ENCODE measurements around the gene HDAC11.
A peak's percentile ranks its signal among the peaks of the same experiment; 100 is the strongest.

Gene HDAC11

DNA sequence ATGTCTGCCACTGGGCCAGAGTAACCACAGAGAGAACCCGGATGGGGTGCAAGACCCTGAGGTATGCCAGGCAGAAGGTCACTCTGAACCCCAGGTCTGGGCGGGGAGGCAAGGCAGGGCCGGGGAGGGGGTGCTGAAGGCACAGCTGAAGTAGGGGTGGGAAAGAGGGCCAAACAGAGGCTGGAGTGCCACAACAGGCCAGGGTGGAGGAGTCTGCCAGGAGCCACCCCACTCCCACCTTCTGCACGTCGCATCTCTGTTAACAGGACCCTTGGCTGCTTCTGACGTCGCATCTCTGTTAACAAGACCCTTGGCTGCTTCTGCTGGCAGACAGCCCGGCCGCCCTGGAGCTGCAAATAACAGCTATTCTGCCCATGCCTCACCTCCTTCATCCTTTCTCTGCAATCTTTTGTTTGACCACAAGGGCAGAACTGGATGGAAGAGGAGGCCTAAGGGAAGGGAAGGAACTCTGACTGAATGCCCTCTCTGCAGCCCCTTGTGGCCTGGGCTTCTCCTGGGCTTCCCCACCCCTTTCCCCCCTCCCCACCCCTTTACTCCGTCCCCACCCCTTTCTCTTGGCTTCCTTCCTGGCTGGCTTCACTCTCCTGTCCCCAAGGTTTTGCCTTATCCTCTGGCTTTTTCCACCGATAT lies 48.2 kb downstream of the HDAC11 start:
- DNase-seq: peak; percentile 13

DNA sequence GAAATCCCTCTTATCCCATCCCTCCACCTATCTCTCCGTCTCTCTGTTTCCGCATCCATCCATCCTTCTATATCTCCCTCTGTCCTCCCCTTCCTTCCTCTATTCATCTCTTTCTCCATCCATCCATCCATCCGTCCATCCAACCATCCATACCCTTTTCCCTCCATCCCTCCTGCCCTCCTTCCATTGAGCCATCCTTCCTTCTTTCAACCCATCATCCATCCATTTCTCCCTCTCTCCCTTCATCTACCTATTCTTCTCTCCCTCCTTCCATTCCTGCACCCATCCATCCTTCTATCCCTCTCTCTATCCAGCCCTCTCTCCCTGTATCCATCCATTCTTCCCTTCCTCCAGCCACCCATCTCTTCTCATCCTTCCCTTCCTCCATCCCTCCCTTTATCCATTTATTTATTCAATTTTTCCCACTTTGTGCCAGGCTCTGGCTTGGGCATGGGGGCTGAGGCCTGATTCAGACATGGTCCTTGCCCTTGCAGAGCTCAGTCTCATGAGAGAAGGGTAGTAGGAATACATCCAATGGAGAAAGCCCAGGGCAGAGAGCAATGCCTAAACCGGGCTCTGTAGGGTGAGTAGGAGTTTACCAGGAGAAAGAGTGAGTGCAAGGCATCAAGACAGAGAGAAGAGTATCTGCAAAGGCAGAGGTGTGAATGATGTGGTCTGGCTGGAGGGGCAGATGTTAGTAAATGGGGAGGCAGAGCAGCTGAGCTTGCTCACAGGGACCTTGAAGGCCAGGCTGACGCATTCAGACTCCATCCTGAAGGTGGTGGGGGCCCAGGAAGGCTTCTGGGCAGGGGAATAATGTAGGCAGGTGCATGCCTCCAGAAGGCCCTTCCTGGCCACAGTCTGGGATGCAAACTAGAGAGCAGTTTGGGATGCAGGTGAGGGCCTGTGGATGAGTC lies 49.3 kb downstream of the HDAC11 start:
- DNase-seq: no peak

DNA sequence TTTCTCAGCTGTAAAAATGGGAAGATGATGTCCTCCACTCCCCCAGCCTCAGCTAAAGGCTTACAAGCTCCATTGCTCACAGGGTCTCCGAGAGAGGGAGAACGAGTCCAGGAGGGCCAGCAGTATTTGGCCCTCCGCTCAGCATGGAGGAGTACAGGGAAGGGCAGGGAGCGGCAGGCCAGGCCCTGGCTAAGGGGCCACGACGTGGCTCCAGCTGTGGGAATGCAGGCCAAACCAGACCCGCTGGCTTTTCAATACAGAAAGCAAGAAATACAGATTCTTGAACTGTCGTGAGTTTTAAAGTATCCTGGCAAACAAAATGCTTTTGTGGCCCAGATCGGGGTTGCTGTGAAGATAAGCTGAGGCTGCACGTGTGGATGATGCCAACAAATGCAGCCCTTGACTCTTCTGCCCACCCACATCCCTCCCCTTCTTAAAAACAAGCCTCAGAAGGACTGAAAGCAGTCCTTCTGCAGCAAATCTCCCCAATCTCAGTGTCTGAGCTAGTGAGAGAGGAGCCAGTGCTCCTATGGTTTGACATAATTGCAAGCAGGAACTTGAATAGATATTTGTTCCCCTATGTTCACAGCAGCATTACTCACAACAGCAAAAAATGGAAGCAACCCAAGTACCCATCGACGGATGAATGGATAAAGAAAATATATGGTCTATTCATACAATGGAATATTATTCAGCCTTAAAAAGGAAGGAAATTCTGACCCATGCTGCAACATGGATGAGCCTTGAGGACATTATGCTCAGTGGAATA lies 50.3 kb downstream of the HDAC11 start:
- no peak for DNase-seq

DNA sequence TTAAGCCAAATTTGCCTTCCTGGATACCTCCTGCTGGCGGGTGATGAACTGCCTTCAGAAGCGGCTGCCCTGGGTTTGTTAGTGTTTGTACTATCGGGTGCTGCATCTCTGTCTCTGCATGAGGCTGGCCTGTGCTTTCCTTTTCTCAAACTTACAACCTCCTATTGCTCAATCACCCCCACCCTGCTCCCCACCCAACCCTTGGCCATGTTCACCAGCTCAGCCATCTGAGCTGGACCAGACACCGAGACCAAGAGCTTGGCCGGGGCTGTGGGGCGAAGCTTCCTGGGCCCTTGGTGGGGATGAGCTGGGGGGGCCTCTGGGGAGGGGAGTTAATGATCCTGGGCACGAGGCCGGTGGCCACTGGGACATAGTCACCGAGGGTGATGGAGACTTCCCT lies 52.0 kb downstream of the HDAC11 start:
- no peak for DNase-seq

- no peak for DNase-seq
These were observed 52.5 kb downstream of the HDAC11 start for GRCh38 chr3:13532631-13533030.

- no peak for DNase-seq
These were observed 53.8 kb downstream of the HDAC11 start for GRCh38 chr3:13533885-13534301.

- no peak for DNase-seq
These were observed 55.4 kb downstream of the HDAC11 start for GRCh38 chr3:13535526-13535875.

GRCh38 chr3:13535905-13536304 lies 55.8 kb downstream of the HDAC11 start:
- DNase-seq: no peak

- DNase-seq: no peak
These were observed 56.3 kb downstream of the HDAC11 start for GRCh38 chr3:13536432-13536831.

DNA sequence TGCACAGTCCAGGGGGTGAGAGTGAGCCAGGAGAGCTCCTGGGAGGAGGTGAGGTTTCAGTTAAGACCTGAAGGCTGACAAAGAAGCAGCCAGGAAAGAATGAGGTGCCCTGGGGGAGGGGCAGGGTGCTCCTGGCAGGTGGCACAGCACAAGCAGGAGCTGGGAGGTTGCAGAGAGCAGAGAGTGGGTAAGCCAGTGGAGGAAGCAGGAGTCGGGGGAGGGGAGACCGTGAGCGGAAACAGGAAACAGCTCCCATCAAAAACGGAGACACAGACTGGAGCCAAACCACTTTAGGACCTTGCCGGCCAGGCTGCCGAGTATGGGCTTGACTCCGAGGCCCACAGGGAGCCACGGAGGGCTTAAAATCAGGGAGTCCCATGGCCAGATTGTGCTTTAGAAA lies 56.7 kb downstream of the HDAC11 start:
- DNase-seq: peak; percentile 40

DNA sequence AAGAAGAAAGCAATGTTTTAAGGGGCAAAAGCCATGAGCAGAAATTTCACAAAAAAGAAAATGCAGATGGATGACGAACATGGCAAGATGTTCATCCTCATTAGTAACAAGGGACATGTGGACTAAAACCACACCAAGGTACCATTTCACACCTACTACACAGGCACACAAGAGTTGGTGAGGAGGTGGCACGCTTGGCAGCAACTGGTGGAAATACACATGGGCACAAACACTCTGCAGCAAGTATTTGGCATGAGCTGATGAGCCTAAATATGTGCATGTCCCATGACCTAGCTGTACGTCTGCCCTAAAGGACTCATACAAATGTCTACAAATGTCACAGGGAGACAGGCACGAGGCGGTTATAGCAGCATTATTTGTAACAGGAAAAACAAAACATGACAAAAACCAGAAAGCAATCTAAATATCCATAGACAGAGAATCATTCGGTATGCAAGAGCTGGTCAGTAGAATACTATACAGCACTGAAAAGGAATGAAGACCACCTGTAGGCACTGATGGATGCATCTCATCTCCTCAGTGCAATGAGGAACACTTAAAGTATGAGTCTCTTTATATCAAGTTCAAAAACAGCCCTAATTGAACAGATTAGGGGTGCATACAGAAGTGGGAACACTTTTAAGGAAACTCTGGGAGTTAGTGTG lies 57.3 kb downstream of the HDAC11 start:
- DNase-seq: no peak

- DNase-seq: no peak
These were observed 57.8 kb downstream of the HDAC11 start for GRCh38 chr3:13537909-13538296.

- no peak for DNase-seq
These were observed 58.6 kb downstream of the HDAC11 start for GRCh38 chr3:13538520-13539291.

DNA sequence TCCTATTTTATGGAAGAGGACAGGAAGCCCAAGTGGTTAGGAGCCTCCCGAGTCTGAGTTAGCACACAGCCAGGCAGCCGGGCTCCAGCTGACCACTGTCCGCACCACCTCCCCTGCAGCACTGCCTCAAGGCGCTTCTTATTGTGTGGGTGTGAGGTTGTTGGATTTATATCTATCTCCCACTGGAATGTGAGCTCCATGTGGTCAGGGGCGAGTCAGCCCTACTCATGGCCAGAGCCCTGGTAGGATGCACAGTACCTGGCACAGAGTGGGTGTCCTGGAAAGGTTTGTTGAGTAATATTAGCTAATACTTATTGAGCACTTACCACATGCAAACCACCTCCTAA lies 59.2 kb downstream of the HDAC11 start:
- no peak for DNase-seq

DNA sequence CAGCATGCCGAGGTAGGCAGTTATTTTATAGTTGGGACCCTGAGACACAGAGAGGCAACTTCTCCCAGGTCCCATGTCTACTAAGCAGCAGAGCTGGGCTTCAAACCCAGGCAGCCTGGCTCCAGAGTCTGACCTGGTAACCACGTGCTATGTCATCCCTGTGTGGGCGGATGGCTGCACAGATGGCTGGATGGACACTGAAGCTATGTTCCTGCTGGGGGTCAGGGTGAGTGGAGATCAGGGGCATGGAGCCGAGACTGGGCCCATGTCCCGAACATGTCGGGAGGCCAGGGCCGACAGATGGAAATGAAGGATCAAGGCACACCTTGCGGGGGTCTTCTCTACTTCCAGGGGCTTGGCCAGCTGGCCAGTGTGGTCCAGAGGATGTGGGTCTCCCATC lies 59.6 kb downstream of the HDAC11 start:
- no peak for DNase-seq

DNA sequence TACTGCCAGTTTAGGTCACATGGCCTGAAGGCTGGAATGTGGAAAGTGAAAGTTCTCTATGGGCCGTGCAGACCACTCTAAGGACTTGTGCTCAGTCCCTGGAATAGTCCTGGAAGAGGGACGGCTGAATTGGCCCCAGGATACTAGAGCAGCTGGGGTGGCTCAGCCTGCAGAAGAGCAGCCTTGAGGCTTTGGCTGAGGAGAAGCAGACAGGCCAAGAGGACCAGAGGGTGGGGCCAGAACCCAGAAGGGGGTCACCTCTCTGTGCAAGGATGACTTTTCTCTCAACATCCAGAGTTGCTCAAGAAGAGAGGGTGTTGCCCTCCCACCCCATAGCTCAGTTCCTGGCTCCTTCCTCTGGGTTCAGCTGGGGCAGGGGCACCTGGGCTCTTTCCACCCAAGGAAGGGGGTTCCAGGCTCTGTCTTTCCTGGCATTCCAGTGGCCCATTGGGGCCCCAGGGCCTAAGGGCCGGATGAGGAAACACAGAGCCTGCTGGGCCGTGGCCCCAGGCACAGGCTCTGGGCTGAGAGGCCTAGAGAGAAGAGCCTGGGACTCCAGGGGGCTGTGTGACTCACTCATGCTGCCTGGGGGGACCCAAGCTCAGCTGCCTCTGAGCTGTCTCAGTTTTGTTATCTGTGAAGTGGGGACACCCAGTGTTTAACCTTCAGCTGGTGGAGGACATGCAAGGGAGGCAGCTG lies 60.3 kb downstream of the HDAC11 start:
- DNase-seq: no peak

DNA sequence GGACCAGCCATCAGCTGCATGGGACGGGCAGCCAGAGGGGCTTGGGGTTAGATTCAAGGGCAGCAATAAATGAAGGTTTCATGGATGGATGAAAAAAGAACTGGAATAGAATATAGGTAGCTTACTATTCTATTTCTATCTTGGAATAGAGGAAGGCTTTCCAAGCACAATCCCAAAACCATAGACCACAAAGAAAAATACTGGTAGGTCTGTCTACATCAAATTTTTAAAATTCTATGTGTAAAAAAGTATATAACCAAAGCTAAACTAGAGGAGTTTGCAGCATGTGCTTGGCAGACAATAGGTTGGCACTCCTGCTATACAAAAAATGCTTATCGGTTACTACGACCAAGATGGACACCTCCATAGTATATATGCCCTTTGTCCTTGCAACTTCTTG lies 61.6 kb downstream of the HDAC11 start:
- DNase-seq: no peak

DNA sequence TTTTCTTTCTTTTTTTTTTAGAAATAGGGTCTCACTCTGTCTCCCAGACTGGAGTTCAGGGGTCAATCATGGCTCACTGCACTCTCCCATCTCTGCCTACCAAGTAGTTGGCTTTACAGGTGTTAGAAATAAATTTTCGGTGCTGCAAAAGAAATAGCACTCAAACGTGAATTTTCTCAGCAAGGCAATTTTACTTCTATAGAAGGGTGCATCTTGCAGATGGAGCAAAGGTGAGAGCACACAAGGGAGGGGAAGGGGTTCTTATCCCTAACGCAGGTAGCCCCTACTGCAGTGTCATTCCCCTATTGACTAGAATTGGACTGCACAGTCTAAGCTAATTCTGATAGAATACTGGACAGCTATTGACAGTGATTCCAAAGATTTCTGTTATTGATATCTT lies 62.0 kb downstream of the HDAC11 start:
- DNase-seq: no peak

DNA sequence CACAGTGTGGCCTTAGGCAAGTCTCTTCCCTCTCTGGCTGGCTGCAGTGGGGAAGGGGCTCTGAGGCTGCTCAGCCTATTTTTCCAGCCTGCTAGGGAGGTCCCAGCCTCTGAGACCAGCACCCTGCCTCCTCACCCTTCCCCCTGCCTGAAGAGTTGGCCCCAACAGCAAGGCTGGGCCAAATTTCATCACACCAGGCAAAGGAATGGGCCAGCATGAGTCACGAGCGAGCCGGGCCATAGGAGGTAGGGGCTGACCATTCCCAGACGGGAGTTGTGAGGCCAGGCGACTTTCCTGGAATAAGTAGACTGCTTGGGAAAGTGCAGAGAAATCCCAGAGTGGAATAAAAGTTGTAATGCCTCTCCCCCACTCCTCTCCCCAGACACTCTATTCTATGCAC lies 63.1 kb downstream of the HDAC11 start:
- DNase-seq: no peak

- no peak for DNase-seq
These were observed 64.3 kb downstream of the HDAC11 start for GRCh38 chr3:13544293-13544831.

DNA sequence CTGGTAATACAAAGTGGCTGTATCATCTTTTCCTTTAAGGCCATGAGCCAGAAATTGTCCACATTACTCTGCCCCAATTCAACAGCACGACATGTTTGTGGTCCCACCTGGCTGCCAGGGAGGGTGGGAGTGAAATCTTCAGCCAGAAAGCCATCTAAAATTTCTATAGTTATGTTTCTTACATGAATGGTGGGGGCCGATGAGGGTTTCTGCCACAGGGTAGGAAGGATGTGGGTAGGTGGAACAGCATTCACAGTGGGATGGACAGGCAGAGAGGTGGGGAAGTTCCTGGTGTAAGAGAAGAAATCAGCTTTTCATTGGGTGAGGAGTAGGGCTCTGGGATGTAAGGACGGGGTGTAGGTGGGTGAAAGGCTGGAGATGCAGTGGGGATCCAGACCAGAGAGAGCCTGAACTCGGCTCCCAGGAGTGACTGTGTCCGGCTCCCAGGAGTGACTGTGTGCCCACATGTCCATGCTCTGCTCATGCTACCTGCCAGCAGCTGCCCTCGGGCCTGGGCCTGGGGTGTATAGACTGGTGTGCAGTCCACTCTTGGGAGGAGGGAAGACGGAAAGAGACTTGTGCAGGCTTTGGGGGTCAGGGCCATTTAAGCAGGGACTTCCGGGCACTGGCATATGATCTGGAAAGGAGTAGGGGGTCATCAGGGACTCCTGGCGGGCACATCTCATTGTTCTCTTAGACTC lies 65.0 kb downstream of the HDAC11 start:
- no peak for DNase-seq
